LNCaP clone FGC (cell line): ENCODE results near the gene BUB3.

Experiments used
- DNase-seq: peaks from one replicate; pipeline ENCODE4 v3.0.0-alpha.2; 2011; ENCODE audit warnings: low read depth
- H3K4me3 ChIP-seq: 2 replicates; pipeline ENCODE4 v1.5.1; 2011; ENCODE audit warnings: mild to moderate bottlenecking, low read depth, low read length, control low read depth
- CTCF ChIP-seq: IDR thresholded peaks from 2 replicates; pipeline ENCODE4 v1.5.1; 2012; ENCODE audit warnings: mild to moderate bottlenecking; ENCODE audit not compliant: control insufficient read depth, insufficient read depth; ENCODE audit errors: extremely low read depth

BUB3 gene

GRCh38 chr10:123146894-123147634 is 7.1 kb upstream of the BUB3 start:
- TF ChIP-seq CTCF, result no peak
- no peak for DNase-seq
- no peak overlapping the region for H3K4me3 ChIP-seq

- no peak within 1 kb of the TSS for H3K4me3 ChIP-seq
- no peak for TF ChIP-seq CTCF
- no peak for DNase-seq
These were observed 6.4 kb upstream of the BUB3 start, which contains the start of gene HMX2 for GRCh38 chr10:123147635-123148413. Gene HMX2, plus strand, starts transcription at chr10:123148136. Its CDS starts 243 bp downstream, at chr10:123148379.

- no peak overlapping the region for H3K4me3 ChIP-seq
- no peak for DNase-seq
- TF ChIP-seq CTCF, result no peak
These were observed 5.6 kb upstream of the BUB3 start for GRCh38 chr10:123148414-123149161.

DNA sequence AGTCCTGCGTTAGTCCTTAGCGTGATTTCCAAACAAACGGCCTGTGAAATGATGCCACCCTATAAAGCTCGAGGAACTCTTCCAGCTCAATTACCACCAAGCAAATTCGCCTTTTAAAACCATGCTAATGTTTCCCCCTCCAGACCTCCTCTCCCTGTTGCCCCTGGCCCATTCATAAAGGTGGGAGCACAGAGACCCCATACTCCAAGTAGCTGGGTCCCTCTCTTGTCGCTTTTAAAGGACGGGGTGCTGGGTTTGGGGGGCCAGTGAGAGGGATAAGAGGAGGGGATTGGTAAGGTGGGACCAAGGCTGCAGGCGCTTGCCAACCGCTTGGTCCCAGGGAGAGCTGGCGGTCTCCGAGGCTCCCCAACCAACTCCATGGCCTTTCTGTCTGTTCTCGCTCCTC is 5.0 kb upstream of the BUB3 start:
- no peak overlapping the region for H3K4me3 ChIP-seq
- TF ChIP-seq CTCF, result no peak
- no peak for DNase-seq

GRCh38 chr10:123149568-123150270 is 4.5 kb upstream of the BUB3 start:
- no peak overlapping the region for H3K4me3 ChIP-seq
- DNase-seq, result no peak
- no peak for TF ChIP-seq CTCF

- H3K4me3 ChIP-seq, result no peak overlapping the region
- TF ChIP-seq CTCF, result no peak
- DNase-seq, result no peak
These were observed 3.8 kb upstream of the BUB3 start for GRCh38 chr10:123150271-123150985.
